Retinal pigment epithelial cell (primary cell): ENCODE measurements around the gene PFDN1.

ENCODE experiments used
- DNase-seq: peaks from one replicate; pipeline ENCODE4 v3.0.0-alpha.2; 2010; ENCODE audit warnings: low read depth
- H3K4me3 ChIP-seq: 2 replicates; pipeline ENCODE4 v1.5.1; 2011; ENCODE audit warnings: mild to moderate bottlenecking, low read length, control low read depth, moderate library complexity
- TF ChIP-seq, protein P1 (sequence below): conservative IDR thresholded peaks from 2 replicates; pipeline ENCODE4 v1.5.1; 2011; ENCODE audit warnings: low read depth, low read length, control low read depth, inconsistent platforms

PFDN1 gene

DNA sequence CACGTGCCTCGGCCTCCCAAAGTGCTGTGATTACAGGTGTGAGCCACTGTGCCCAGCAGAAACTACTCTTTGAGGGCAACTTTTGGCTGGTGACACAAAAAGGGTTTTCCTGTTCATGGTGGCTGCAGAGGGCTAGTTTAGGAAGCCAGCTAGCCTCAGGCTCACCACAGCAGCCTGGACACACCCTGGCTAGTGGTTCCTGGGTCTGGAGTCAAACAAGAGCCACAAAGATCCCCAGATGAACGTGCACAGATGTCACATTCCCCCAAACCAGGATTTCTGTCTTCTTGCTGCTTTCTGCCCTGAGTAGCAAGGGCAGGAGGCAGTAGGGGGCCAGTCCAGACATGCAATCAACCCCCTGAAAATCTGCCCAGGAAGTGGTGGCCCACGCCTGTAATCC, 36.7 kb upstream of the PFDN1 start:
- H3K4me3 ChIP-seq = no peak overlapping the region
- DNase-seq = no peak
- TF ChIP-seq, protein P1, sequence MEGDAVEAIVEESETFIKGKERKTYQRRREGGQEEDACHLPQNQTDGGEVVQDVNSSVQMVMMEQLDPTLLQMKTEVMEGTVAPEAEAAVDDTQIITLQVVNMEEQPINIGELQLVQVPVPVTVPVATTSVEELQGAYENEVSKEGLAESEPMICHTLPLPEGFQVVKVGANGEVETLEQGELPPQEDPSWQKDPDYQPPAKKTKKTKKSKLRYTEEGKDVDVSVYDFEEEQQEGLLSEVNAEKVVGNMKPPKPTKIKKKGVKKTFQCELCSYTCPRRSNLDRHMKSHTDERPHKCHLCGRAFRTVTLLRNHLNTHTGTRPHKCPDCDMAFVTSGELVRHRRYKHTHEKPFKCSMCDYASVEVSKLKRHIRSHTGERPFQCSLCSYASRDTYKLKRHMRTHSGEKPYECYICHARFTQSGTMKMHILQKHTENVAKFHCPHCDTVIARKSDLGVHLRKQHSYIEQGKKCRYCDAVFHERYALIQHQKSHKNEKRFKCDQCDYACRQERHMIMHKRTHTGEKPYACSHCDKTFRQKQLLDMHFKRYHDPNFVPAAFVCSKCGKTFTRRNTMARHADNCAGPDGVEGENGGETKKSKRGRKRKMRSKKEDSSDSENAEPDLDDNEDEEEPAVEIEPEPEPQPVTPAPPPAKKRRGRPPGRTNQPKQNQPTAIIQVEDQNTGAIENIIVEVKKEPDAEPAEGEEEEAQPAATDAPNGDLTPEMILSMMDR = no peak

DNA sequence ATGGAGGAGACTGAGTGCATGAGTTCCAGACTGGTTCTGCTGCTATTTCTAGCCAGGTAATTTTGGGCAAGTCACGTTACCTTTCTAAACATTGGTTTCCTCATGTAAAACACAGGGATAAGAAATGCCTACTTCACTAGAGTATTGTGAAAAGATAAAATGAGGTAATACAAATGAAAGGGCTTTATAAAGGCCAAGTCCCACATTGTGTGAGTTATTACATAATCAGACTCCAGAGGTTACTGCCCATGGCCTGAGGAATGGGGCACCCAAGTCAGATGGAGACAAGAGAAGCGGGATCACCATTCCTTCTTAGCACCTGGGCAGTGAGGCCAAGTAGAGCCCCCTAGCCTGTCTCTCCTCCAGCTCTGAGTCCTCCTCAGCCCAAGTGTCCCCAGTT, 36.0 kb upstream of the PFDN1 start:
- TF ChIP-seq, protein P1 = no peak
- no peak for DNase-seq
- H3K4me3 ChIP-seq = no peak overlapping the region

GRCh38 chr5:140338336-140338735, 35.4 kb upstream of the PFDN1 start:
- no peak overlapping the region for H3K4me3 ChIP-seq
- TF ChIP-seq, protein P1 = no peak
- DNase-seq = no peak

- TF ChIP-seq, protein P1 = no peak
- DNase-seq = no peak
- H3K4me3 ChIP-seq = no peak overlapping the region
These were observed 35.0 kb upstream of the PFDN1 start for GRCh38 chr5:140337880-140338279.

GRCh38 chr5:140336388-140336787, 33.5 kb upstream of the PFDN1 start:
- TF ChIP-seq, protein P1 = no peak
- no peak overlapping the region for H3K4me3 ChIP-seq
- DNase-seq = no peak

GRCh38 chr5:140331638-140332037, 28.7 kb upstream of the PFDN1 start:
- H3K4me3 ChIP-seq = no peak overlapping the region
- no peak for DNase-seq
- TF ChIP-seq, protein P1 = no peak

- no peak for DNase-seq
- no peak overlapping the region for H3K4me3 ChIP-seq
- TF ChIP-seq, protein P1 = no peak
These were observed 27.0 kb upstream of the PFDN1 start for GRCh38 chr5:140329739-140330481.
